AG09309 (cell line): Measurements from ENCODE around the gene KSR1.

Experiments used
- DNase-seq: peaks from one replicate; pipeline ENCODE4 v3.0.0-alpha.2; 2010; ENCODE audit warnings: low read depth
- H3K4me3 ChIP-seq: 2 replicates; pipeline ENCODE4 v1.5.1; 2011; ENCODE audit warnings: mild to moderate bottlenecking, low read depth, low read length, moderate library complexity; ENCODE audit not compliant: control insufficient read depth
- CTCF ChIP-seq: IDR thresholded peaks from 2 replicates; pipeline ENCODE4 v1.5.1; 2011; ENCODE audit warnings: mild to moderate bottlenecking, low read depth, low read length, inconsistent platforms; ENCODE audit not compliant: insufficient read depth, control insufficient read depth; ENCODE audit errors: missing control alignments

Gene KSR1

GRCh38 chr17:27543464-27543856 lies 87.2 kb downstream of the KSR1 start:
- H3K4me3 ChIP-seq = no peak overlapping the region
- no peak for TF ChIP-seq CTCF
- no peak for DNase-seq

- no peak for DNase-seq
- no peak overlapping the region for H3K4me3 ChIP-seq
- no peak for TF ChIP-seq CTCF
Observed at GRCh38 chr17:27543958-27544349, 87.7 kb downstream of the KSR1 start.

GRCh38 chr17:27544350-27545131 lies 88.3 kb downstream of the KSR1 start:
- H3K4me3 ChIP-seq = no peak overlapping the region
- DNase-seq = no peak
- TF ChIP-seq CTCF = no peak

- no peak overlapping the region for H3K4me3 ChIP-seq
- no peak for TF ChIP-seq CTCF
- no peak for DNase-seq
Observed at GRCh38 chr17:27545562-27546229, 89.4 kb downstream of the KSR1 start.

- no peak overlapping the region for H3K4me3 ChIP-seq
- no peak for DNase-seq
- no peak for TF ChIP-seq CTCF
Observed at GRCh38 chr17:27546624-27547300, 90.5 kb downstream of the KSR1 start.

- no peak for DNase-seq
- no peak for TF ChIP-seq CTCF
- no peak overlapping the region for H3K4me3 ChIP-seq
Observed at GRCh38 chr17:27547301-27547683, 91.0 kb downstream of the KSR1 start.
